GM12878 (cell line): Measurements from ENCODE around the gene OSTC. TPM values are rescaled to one million over a fixed set of nuclear protein-coding genes. Genes with fewer than 3 reads are reported as not detected.
A peak's percentile ranks its signal among the peaks of the same experiment; 100 is the strongest.

ENCODE experiments used
- ATAC-seq: fragments of 200-7000 bp; cut with Tn5 transposase; 3 replicates; pipeline ENCODE4 v1.9.1; 2020; ENCODE audit warnings: mild to moderate bottlenecking, moderate library complexity
- BruUV-seq: library from RNA; stranded (reverse); fragments of 400-500 nt; replicated peaks from 2 replicates; lab custom pipeline; 2021; lab: Mats Ljungman, UMichigan
- CTCF ChIA-PET: fragments of 300-600 bp; sonication (Branson Sonifier 250); formaldehyde crosslinking; extraction: SDS; loops from one replicate; lab custom pipeline; 2021; ENCODE audit warnings: inconsistent platforms; lab: Yijun Ruan, JAX
- POLR2A ChIA-PET: fragments of 350-600 bp; formaldehyde crosslinking; extraction: SDS; loops from one replicate; lab custom pipeline; 2021; ENCODE audit warnings: inconsistent platforms; lab: Charles Lee
- RAD21 ChIA-PET: fragments of 300-600 bp; sonication (Branson Sonifier 250); formaldehyde crosslinking; loops from one replicate; lab custom pipeline; 2023; ENCODE audit warnings: antibody characterized with exemption; ENCODE audit not compliant: unreplicated experiment; lab: Charles Lee
- SMC1A ChIA-PET: fragments of 300-600 bp; sonication (Branson Sonifier 250); formaldehyde crosslinking; loops from one replicate; lab custom pipeline; 2023; ENCODE audit not compliant: unreplicated experiment, uncharacterized antibody; lab: Charles Lee
- DNase-seq: peaks from one replicate; pipeline ENCODE4 v3.0.0-alpha.2; 2011; ENCODE audit warnings: low read depth, low spot score
- FAIRE-seq: peaks from 3 replicates; lab custom pipeline; 2011; peaks lifted over from hg19 to GRCh38; lab: Jason Lieb, UNC
- H2AFZ ChIP-seq: 2 replicates; pipeline ENCODE4 v1.6.0; 2011; ENCODE audit warnings: low read depth, low read length, control low read depth; ENCODE audit not compliant: control insufficient read depth
- H3K27ac ChIP-seq: 2 replicates; pipeline ENCODE4 v1.5.1; 2011; ENCODE audit warnings: control low read depth; ENCODE audit not compliant: control insufficient read depth, insufficient read depth
- H3K27me3 ChIP-seq, 2 experiments: replicated peaks in 1 of 2; 2 replicates each; pipeline versions ENCODE4 v1.6.0 to v1.6.1; 2011; ENCODE audit warnings: low read length in 1 of 2; ENCODE audit not compliant: control insufficient read depth in 2 of 2, insufficient read depth in 2 of 2
- H3K36me3 ChIP-seq, 2 experiments: 2 replicates each; pipeline ENCODE4 v1.5.1; 2011; ENCODE audit warnings: low read length in 1 of 2; ENCODE audit not compliant: control insufficient read depth in 2 of 2, insufficient read depth in 2 of 2
- H3K4me1 ChIP-seq: 2 replicates; pipeline ENCODE4 v1.6.1; 2011; ENCODE audit warnings: mild to moderate bottlenecking, low read length, moderate library complexity, mixed read lengths; ENCODE audit not compliant: control insufficient read depth, insufficient read depth
- H3K4me2 ChIP-seq: 2 replicates; pipeline ENCODE4 v1.6.0; 2011; ENCODE audit warnings: control low read depth; ENCODE audit not compliant: control insufficient read depth, insufficient read depth
- H3K4me3 ChIP-seq: fragments of 200-600 bp; sonication (generic); 2 replicates; pipeline ENCODE4 v1.5.1; 2016
- H3K79me2 ChIP-seq: 2 replicates; pipeline ENCODE4 v1.6.0; 2011; ENCODE audit warnings: low read length; ENCODE audit not compliant: control insufficient read depth, insufficient read depth
- H3K9ac ChIP-seq: 2 replicates; pipeline ENCODE4 v1.8.0; 2011; ENCODE audit warnings: low read length, control low read depth, mixed read lengths; ENCODE audit not compliant: control insufficient read depth, insufficient read depth
- H3K9me3 ChIP-seq: replicated peaks from 3 replicates; pipeline ENCODE4 v1.5.1; 2011; ENCODE audit warnings: mild to moderate bottlenecking, low read length; ENCODE audit not compliant: control insufficient read depth, insufficient read depth
- H4K20me1 ChIP-seq: 2 replicates; pipeline ENCODE4 v1.6.0; 2011; ENCODE audit not compliant: control insufficient read depth, insufficient read depth
- CHD1 ChIP-seq: IDR thresholded peaks from 2 replicates; pipeline ENCODE4 v1.6.1; 2012; ENCODE audit warnings: low read depth, low read length, improper control_type of control experiment
- NKRF ChIP-seq: fragments of 450-650 bp; conservative IDR thresholded peaks from 2 replicates; pipeline ENCODE4 v1.6.1; 2017; ENCODE audit warnings: mild to moderate bottlenecking, moderate library complexity
- PAX5 ChIP-seq: IDR thresholded peaks from 2 replicates; pipeline ENCODE4 v1.6.1; 2011; ENCODE audit warnings: low read depth, low read length, borderline replicate concordance
- PAX8 ChIP-seq: fragments of 450-650 bp; IDR thresholded peaks from 2 replicates; pipeline ENCODE4 v1.6.1; 2017; ENCODE audit warnings: mild to moderate bottlenecking, moderate library complexity
- ZNF24 ChIP-seq: fragments of 450-650 bp; IDR thresholded peaks from 2 replicates; pipeline ENCODE4 v1.6.1; 2017; ENCODE audit warnings: antibody characterized with exemption, mild to moderate bottlenecking
- WGBS: methylation state at CpG from one replicate; pipeline ENCODE4 v1.1.6; 2016; ENCODE audit warnings: low lambda C conversion rate; ENCODE audit not compliant: insufficient replicate concordance, insufficient coverage; ENCODE audit errors: missing lambda C conversion rate; 5-methylcytosine and 5-hydroxymethylcytosine counted together
- in situ Hi-C: fragments of 300-500 bp; cut with MboI; formaldehyde crosslinking; loops from 9 replicates; pipeline ENCODE4 v1.14.3; 2018; ENCODE audit warnings: mixed read lengths
- intact Hi-C: fragments of 100-400 bp; cut with micrococcal nuclease; formaldehyde crosslinking; loops from one replicate; pipeline ENCODE4 v1.14.2; 2022; ENCODE audit not compliant: unreplicated experiment
- polyA plus RNA-seq, 11 experiments: library from polyadenylated mRNA; depleted of rRNA in 4 of 11; unstranded in 6 of 11; stranded (reverse) in 5 of 11; fragments of >200 nt; fragmentation: Nextera tagmentation in 4 of 11; fragmentation: Illumina TruSeq in 1 of 11; extraction: Ambion mirVana in 4 of 11; extraction: Trizol in 1 of 11; gene quantifications; 1 replicate in 1 of 11; 2 replicates in 10 of 11; pipeline versions ENCODE4 v1.2.1 to v1.2.3, GENCODE V29; 2011 to 2016; ENCODE audit warnings: inconsistent platforms in 2 of 11, missing spikeins in 2 of 11, low read depth in 1 of 11
- total RNA-seq, 4 experiments: library from RNA; depleted of rRNA in 3 of 4; stranded (reverse); fragments of >200 nt in 3 of 4; fragmentation: Illumina TruSeq in 1 of 4; extraction: Trizol in 1 of 4; gene quantifications; 2 replicates each; pipeline versions ENCODE4 v1.2.1 to v1.2.3, GENCODE V29; 2013 to 2021

OSTC gene
- total and polyA plus RNA-seq, 10 of the 15 experiments (the other 5 are each of a cell fraction or from before 2014, with no cell fraction given), result 106 to 681 (median 181) TPM

- Histone ChIP-seq H3K27ac (peak overlapping the region; percentile 86), H3K4me2 (peak overlapping the region; percentile 80), H4K20me1 (no peaks in the 10 kb centered on the region)
- ChIA-PET CTCF (interaction anchor here (0.5 to 3.1 kb wide), 3 partner anchors 16 to 650 kb away, joined by 3 to 14 read pairs (median 4); partner anchors contain the start of gene RPL34), RAD21 (interaction anchor here (0.7 to 2.6 kb wide), 3 partner anchors 30 to 784 kb away, joined by 3 to 11 read pairs (median 3); partner anchors contain the start of genes RPL34 and SEC24B), POLR2A (interaction anchor here (0.6 to 5.0 kb wide), 4 partner anchors 24 to 794 kb away, joined by 3 to 31 read pairs (median 4); partner anchors contain the start of gene RPL34)
- in situ Hi-C loops, result no loop called here
- DNase-seq, result no peak
- 13% methylated on average over 6 of the region's 6 CpGs for WGBS
- TF ChIP-seq CHD1 (0 out of 2 replicates have a peak, but pooled peaks have one; percentile 43), NKRF (peak; percentile 67), PAX5 (no peak), PAX8 (peak; percentile 74; the same call in 1 of the 2 replicates), ZNF24 (no peak)
- TF ChIP-seq, all 136 proteins: peak for 3
- peak overlapping the region; percentile 95 for H2AFZ ChIP-seq
- SMC1A ChIA-PET, result interaction anchor here (0.6 to 3.3 kb wide), 5 partner anchors 9 to 660 kb away, joined by 3 to 16 read pairs (median 4); partner anchors contain the start of gene RPL34
- no peaks in the 10 kb centered on the region for H3K27me3 ChIP-seq
- intact Hi-C loops, result loop anchor here (2.0 kb wide), 1 partner anchor 29 kb away; the partner anchor contains the start of gene RPL34
- no peak for FAIRE-seq
- H3K4me1 ChIP-seq, result peaks cover 6% of the 10 kb centered on the region; the same call in 1 of the 2 replicates
- peaks cover 44% of the 10 kb centered on the region for H3K79me2 ChIP-seq
- ATAC-seq, result peak; percentile 4
- peak overlapping the region; percentile 98 for H3K9ac ChIP-seq
- H3K4me3 ChIP-seq, result peak overlapping the region; percentile 45
- no peaks in the 10 kb centered on the region for H3K36me3 ChIP-seq
- H3K9me3 ChIP-seq, result no peaks in the 10 kb centered on the region
- TSS peak; percentile 94 for BruUV-seq
These were observed 562 bp upstream of the OSTC start for GRCh38 chr4:108649863-108650211.
